B cell (primary cell): ENCODE results near the gene PPP2R2B.

Experiments
- EZH2 ChIP-seq: IDR thresholded peaks from 2 replicates; pipeline ENCODE4 v1.6.1; 2012; ENCODE audit warnings: borderline replicate concordance, low read depth, mild to moderate bottlenecking, moderate library complexity, low read length; ENCODE audit not compliant: insufficient read depth, poor library complexity, severe bottlenecking
- TF ChIP-seq, protein P1 (sequence below): fragments of 200-600 bp; IDR thresholded peaks from one replicate; pipeline ENCODE4 v1.8.0; 2022; ENCODE audit warnings: antibody characterized with exemption, mild to moderate bottlenecking

GRCh38 chr5:146699664-146700418, 178.7 kb downstream of the PPP2R2B start:
- TF ChIP-seq, protein P1, sequence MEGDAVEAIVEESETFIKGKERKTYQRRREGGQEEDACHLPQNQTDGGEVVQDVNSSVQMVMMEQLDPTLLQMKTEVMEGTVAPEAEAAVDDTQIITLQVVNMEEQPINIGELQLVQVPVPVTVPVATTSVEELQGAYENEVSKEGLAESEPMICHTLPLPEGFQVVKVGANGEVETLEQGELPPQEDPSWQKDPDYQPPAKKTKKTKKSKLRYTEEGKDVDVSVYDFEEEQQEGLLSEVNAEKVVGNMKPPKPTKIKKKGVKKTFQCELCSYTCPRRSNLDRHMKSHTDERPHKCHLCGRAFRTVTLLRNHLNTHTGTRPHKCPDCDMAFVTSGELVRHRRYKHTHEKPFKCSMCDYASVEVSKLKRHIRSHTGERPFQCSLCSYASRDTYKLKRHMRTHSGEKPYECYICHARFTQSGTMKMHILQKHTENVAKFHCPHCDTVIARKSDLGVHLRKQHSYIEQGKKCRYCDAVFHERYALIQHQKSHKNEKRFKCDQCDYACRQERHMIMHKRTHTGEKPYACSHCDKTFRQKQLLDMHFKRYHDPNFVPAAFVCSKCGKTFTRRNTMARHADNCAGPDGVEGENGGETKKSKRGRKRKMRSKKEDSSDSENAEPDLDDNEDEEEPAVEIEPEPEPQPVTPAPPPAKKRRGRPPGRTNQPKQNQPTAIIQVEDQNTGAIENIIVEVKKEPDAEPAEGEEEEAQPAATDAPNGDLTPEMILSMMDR: no peak
- no peak for TF ChIP-seq EZH2
